AG04449 (cell line): ENCODE measurements around the gene KIAA0319L.
A peak's percentile ranks its signal among the peaks of the same experiment; 100 is the strongest.

Experiments
- CTCF ChIA-PET: fragments of 350-600 bp; formaldehyde crosslinking; extraction: SDS; loops from one replicate; lab custom pipeline; 2021; ENCODE audit warnings: antibody characterized with exemption; lab: Yijun Ruan, JAX
- POLR2A ChIA-PET: fragments of 400-600, 350-600 bp; formaldehyde crosslinking; extraction: SDS; loops from one replicate; lab custom pipeline; 2020; ENCODE audit warnings: antibody characterized with exemption, inconsistent platforms; lab: Yijun Ruan, JAX
- DNase-seq: peaks from one replicate; pipeline ENCODE4 v3.0.0-alpha.2; 2010; ENCODE audit warnings: low read depth, low spot score
- H3K4me3 ChIP-seq: 2 replicates; pipeline ENCODE4 v1.5.1; 2011; ENCODE audit warnings: low read depth, mild to moderate bottlenecking, control low read depth, low read length
- CTCF ChIP-seq: IDR thresholded peaks from one replicate; pipeline ENCODE4 v1.5.1; 2011; ENCODE audit warnings: mild to moderate bottlenecking, moderate library complexity, low read length, control low read depth, inconsistent platforms; ENCODE audit not compliant: insufficient read depth; ENCODE audit errors: missing control alignments

KIAA0319L gene

GRCh38 chr1:35557118-35557610 lies at the start of gene KIAA0319L:
KIAA0319L (minus strand) TSS chr1:35557403; CDS start chr1:35554491, 2,912 bp downstream.
- CTCF ChIA-PET: interaction anchor here (0.7 to 15.0 kb wide), 7 partner anchors 8 to 159 kb away, joined by 3 to 222 read pairs (median 11); no protein-coding TSS in a partner anchor
- no peak for TF ChIP-seq CTCF
- H3K4me3 ChIP-seq: peak within 1 kb of the TSS; percentile 97
- POLR2A ChIA-PET: interaction anchor here (0.6 to 1.0 kb wide), 6 partner anchors 12 to 684 kb away, joined by 3 to 7 read pairs (median 3); no protein-coding TSS in a partner anchor
- no peak for DNase-seq

- no peak for TF ChIP-seq CTCF
- DNase-seq: peak; percentile 7
- no peak overlapping the region for H3K4me3 ChIP-seq
- ChIA-PET POLR2A (interaction anchor here (1.3 kb wide), 1 partner anchor 18 kb away, joined by 3 read pairs; no protein-coding TSS in a partner anchor), CTCF (interaction anchor here (1.3 to 5.1 kb wide), 5 partner anchors 21 to 121 kb away, joined by 3 to 30 read pairs (median 8); no protein-coding TSS in a partner anchor)
Observed at GRCh38 chr1:35605867-35606182, 48.6 kb upstream of the KIAA0319L start.

- no peak for TF ChIP-seq CTCF
- DNase-seq: no peak
- CTCF ChIA-PET: interaction anchor here (1.3 to 5.1 kb wide), 7 partner anchors 21 to 121 kb away, joined by 3 to 30 read pairs (median 7); no protein-coding TSS in a partner anchor
- POLR2A ChIA-PET: interaction anchor here (1.3 kb wide), 1 partner anchor 19 kb away, joined by 3 read pairs; no protein-coding TSS in a partner anchor
- no peak overlapping the region for H3K4me3 ChIP-seq
Observed at GRCh38 chr1:35605071-35605866, 48.1 kb upstream of the KIAA0319L start.

- H3K4me3 ChIP-seq: no peak overlapping the region
- DNase-seq: no peak
- no peak for TF ChIP-seq CTCF
- CTCF ChIA-PET: interaction anchor here (1.2 to 5.1 kb wide), 7 partner anchors 10 to 123 kb away, joined by 4 to 30 read pairs (median 4); no protein-coding TSS in a partner anchor
- POLR2A ChIA-PET: no interaction called here
Observed at GRCh38 chr1:35603941-35604340, 46.7 kb upstream of the KIAA0319L start.

GRCh38 chr1:35603468-35603867 lies 46.3 kb upstream of the KIAA0319L start:
- no peak for DNase-seq
- no peak for TF ChIP-seq CTCF
- ChIA-PET POLR2A (no interaction called here), CTCF (interaction anchor here (1.2 to 5.1 kb wide), 7 partner anchors 10 to 123 kb away, joined by 4 to 30 read pairs (median 4); no protein-coding TSS in a partner anchor)
- H3K4me3 ChIP-seq: no peak overlapping the region

GRCh38 chr1:35600593-35600992 lies 43.4 kb upstream of the KIAA0319L start:
- DNase-seq: no peak
- no peak overlapping the region for H3K4me3 ChIP-seq
- ChIA-PET CTCF (interaction anchor here (0.8 kb wide), 1 partner anchor 32 kb away, joined by 5 read pairs; no protein-coding TSS in a partner anchor), POLR2A (no interaction called here)
- no peak for TF ChIP-seq CTCF
